Keratinocyte (primary cell): ENCODE measurements around the gene MYBPHL.

ENCODE experiments used
- EZH2 ChIP-seq: IDR thresholded peaks from one replicate; pipeline ENCODE4 v1.6.1; 2012; ENCODE audit warnings: inconsistent platforms, mild to moderate bottlenecking, low read length, moderate library complexity
- TF ChIP-seq, protein P1 (sequence below), 3 experiments: IDR thresholded peaks in 1 of 3; conservative IDR thresholded peaks in 1 of 3; optimal IDR thresholded peaks in 1 of 3; 2 replicates in 2 of 3; 3 replicates in 1 of 3; pipeline versions ENCODE3 to v1.5.1; 2011; ENCODE audit warnings: low read length in 3 of 3, mild to moderate bottlenecking in 3 of 3, moderate library complexity in 2 of 3, control low read depth in 1 of 3, inconsistent platforms in 1 of 3; ENCODE audit not compliant: insufficient read depth in 2 of 3; ENCODE audit errors: extremely low read depth in 1 of 3

- TF ChIP-seq, protein P1, sequence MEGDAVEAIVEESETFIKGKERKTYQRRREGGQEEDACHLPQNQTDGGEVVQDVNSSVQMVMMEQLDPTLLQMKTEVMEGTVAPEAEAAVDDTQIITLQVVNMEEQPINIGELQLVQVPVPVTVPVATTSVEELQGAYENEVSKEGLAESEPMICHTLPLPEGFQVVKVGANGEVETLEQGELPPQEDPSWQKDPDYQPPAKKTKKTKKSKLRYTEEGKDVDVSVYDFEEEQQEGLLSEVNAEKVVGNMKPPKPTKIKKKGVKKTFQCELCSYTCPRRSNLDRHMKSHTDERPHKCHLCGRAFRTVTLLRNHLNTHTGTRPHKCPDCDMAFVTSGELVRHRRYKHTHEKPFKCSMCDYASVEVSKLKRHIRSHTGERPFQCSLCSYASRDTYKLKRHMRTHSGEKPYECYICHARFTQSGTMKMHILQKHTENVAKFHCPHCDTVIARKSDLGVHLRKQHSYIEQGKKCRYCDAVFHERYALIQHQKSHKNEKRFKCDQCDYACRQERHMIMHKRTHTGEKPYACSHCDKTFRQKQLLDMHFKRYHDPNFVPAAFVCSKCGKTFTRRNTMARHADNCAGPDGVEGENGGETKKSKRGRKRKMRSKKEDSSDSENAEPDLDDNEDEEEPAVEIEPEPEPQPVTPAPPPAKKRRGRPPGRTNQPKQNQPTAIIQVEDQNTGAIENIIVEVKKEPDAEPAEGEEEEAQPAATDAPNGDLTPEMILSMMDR (optimal IDR thresholded peaks at IDR 0.05 in 1 of 3, IDR thresholded peaks at IDR 0.05 in 1 of 3, conservative IDR thresholded peaks at IDR 0.05 in 1 of 3; ENCODE audit: extremely low read depth in 1 of 3, insufficient read depth in 2 of 3, low read length in 3 of 3): no peak
- no peak for TF ChIP-seq EZH2
Observed at GRCh38 chr1:109267743-109268300, 39.0 kb downstream of the MYBPHL start.
